ENCODE data around the gene SF1. TPM values are rescaled to one million over a fixed set of nuclear protein-coding genes. Genes with fewer than 3 reads are reported as not detected.

Gene SF1
- total and polyA plus RNA-seq, 10 donors = 54.2 to 585 (median 443) TPM

GRCh38 chr11:64718780-64719124 is 59.6 kb downstream of the SF1 start:
- Histone ChIP-seq H3K27me3 (replicated peaks in 1 of 7) (peaks cover 0 to 94% (median 62%) of the 10 kb centered on the region in 7 donors), H3K4me1 (peaks cover 3 to 23% (median 12%) of the 10 kb centered on the region in 6 donors), H3K27ac (no peak overlapping the region), H3K9me3 (no peaks in the 10 kb centered on the region), H3K36me3 (no peaks in the 10 kb centered on the region), H3K4me3 (no peak overlapping the region)
- DNase-seq = no peak
- TF ChIP-seq POLR2A (IDR thresholded peaks at IDR 0.05) (no peak), POLR2AphosphoS5 (IDR thresholded peaks at IDR 0.05) (no peak), CTCF (IDR thresholded peaks at IDR 0.05 in 8 of 11, conservative IDR thresholded peaks at IDR 0.05 in 3 of 11) (no peak)
- WGBS, 5 donors = 49 to 70% (median 55%) methylated on average over 4 of the region's 4 CpGs
- intact Hi-C loops (cut with DNase I; ENCODE audit: low total_unique reads) = no loop called here

GRCh38 chr11:64718084-64718779 is 60.1 kb downstream of the SF1 start:
- WGBS, 5 donors = 61 to 84% (median 73%) methylated on average over 15 of the region's 15 CpGs
- H3K4me3 ChIP-seq = no peak overlapping the region
- H3K9me3 ChIP-seq = no peaks in the 10 kb centered on the region
- no peaks in the 10 kb centered on the region for H3K36me3 ChIP-seq
- TF ChIP-seq POLR2A (IDR thresholded peaks at IDR 0.05) = no peak
- TF ChIP-seq POLR2AphosphoS5 (IDR thresholded peaks at IDR 0.05) = no peak
- TF ChIP-seq CTCF (IDR thresholded peaks at IDR 0.05 in 8 of 11, conservative IDR thresholded peaks at IDR 0.05 in 3 of 11) = no peak
- peaks cover 0 to 98% (median 65%) of the 10 kb centered on the region in 7 donors for H3K27me3 ChIP-seq (replicated peaks in 1 of 7)
- peaks cover 0 to 22% (median 10%) of the 10 kb centered on the region in 6 donors for H3K4me1 ChIP-seq
- DNase-seq = no peak
- intact Hi-C loops (cut with DNase I; ENCODE audit: low total_unique reads) = no loop called here
- H3K27ac ChIP-seq = no peak overlapping the region

GRCh38 chr11:64717268-64717578 is 61.1 kb downstream of the SF1 start:
- 69 to 87% (median 77%) methylated on average over 4 of the region's 4 CpGs for WGBS, 5 donors
- peaks cover 4 to 98% (median 68%) of the 10 kb centered on the region in 7 donors for H3K27me3 ChIP-seq (replicated peaks in 1 of 7)
- intact Hi-C loops (cut with DNase I; ENCODE audit: low total_unique reads) = no loop called here
- H3K4me1 ChIP-seq = peaks cover 3 to 23% (median 16%) of the 10 kb centered on the region in 6 donors
- H3K4me3 ChIP-seq = no peak overlapping the region
- no peak overlapping the region for H3K27ac ChIP-seq
- H3K36me3 ChIP-seq = no peaks in the 10 kb centered on the region
- H3K9me3 ChIP-seq = no peaks in the 10 kb centered on the region
- no peak for DNase-seq
- TF ChIP-seq POLR2A (IDR thresholded peaks at IDR 0.05) (no peak), CTCF (IDR thresholded peaks at IDR 0.05 in 8 of 11, conservative IDR thresholded peaks at IDR 0.05 in 3 of 11) (no peak), POLR2AphosphoS5 (IDR thresholded peaks at IDR 0.05) (no peak)

- DNase-seq = no peak
- peaks cover 4 to 98% (median 68%) of the 10 kb centered on the region in 7 donors for H3K27me3 ChIP-seq (replicated peaks in 1 of 7)
- no peaks in the 10 kb centered on the region for H3K36me3 ChIP-seq
- TF ChIP-seq POLR2A (IDR thresholded peaks at IDR 0.05) = no peak
- H3K4me3 ChIP-seq = no peak overlapping the region
- H3K4me1 ChIP-seq = peaks cover 3 to 28% (median 19%) of the 10 kb centered on the region in 6 donors
- no peak overlapping the region for H3K27ac ChIP-seq
- WGBS, 5 donors = 37 to 46% (median 41%) methylated on average over 18 to 21 of the region's 21 CpGs
- H3K9me3 ChIP-seq = no peaks in the 10 kb centered on the region
- intact Hi-C loops (cut with DNase I; ENCODE audit: low total_unique reads) = no loop called here
These were observed 61.7 kb downstream of the SF1 start for GRCh38 chr11:64716473-64717267.
